B cell (primary cell): ENCODE results near the gene GRAMD2A. TPM values are rescaled to one million over a fixed set of nuclear protein-coding genes. Genes with fewer than 3 reads are reported as not detected.

Experiments used
- ATAC-seq: fragments of 200-7000 bp; cut with Tn5 transposase; one replicate; pipeline ENCODE4 v1.10.0; 2021; ENCODE audit warnings: low read depth, mild to moderate bottlenecking, moderate number of reproducible peaks, moderate library complexity
- CTCF ChIA-PET: fragments of 350-600 bp; sonication (Branson Sonifier 250); formaldehyde crosslinking; loops from one replicate; lab custom pipeline; 2021; ENCODE audit warnings: antibody characterized with exemption, inconsistent platforms; lab: Charles Lee
- POLR2A ChIA-PET: fragments of 350-600 bp; sonication (Branson Sonifier 250); formaldehyde crosslinking; loops from one replicate; lab custom pipeline; 2021; ENCODE audit warnings: antibody characterized with exemption; lab: Charles Lee
- DNase-seq: peaks from one replicate; pipeline ENCODE4 v3.0.0; 2013
- H2AFZ ChIP-seq: 2 replicates; pipeline ENCODE4 v1.6.1; 2012; ENCODE audit warnings: mild to moderate bottlenecking, low read depth, low read length; ENCODE audit not compliant: insufficient read depth, poor library complexity, severe bottlenecking
- H3K27ac ChIP-seq, 2 donors: 1 replicate in 1 of 2; 2 replicates in 1 of 2; pipeline ENCODE4 v1.5.1; 2012 to 2013; ENCODE audit warnings: low read length in 2 of 2, mild to moderate bottlenecking in 2 of 2, moderate library complexity in 1 of 2
- H3K27me3 ChIP-seq, 4 experiments: fragments of 200-600 bp in 1 of 4; sonication (generic) in 1 of 4; replicated peaks in 1 of 4; 1 replicate in 2 of 4; 2 replicates in 2 of 4; pipeline versions ENCODE4 v1.6.1 to v1.7.0; 2013 to 2016; ENCODE audit warnings: low read length in 3 of 4, mild to moderate bottlenecking in 2 of 4, mixed read lengths in 1 of 4, moderate library complexity in 1 of 4; ENCODE audit not compliant: insufficient read depth in 4 of 4, control insufficient read depth in 3 of 4; ENCODE audit errors: control extremely low read depth in 1 of 4
- H3K36me3 ChIP-seq, 2 experiments: replicated peaks in 1 of 2; 1 replicate in 1 of 2; 2 replicates in 1 of 2; pipeline versions ENCODE4 v1.6.1 to v1.7.1; 2013; ENCODE audit warnings: low read length in 1 of 2; ENCODE audit not compliant: insufficient read depth in 2 of 2, control insufficient read depth in 1 of 2; ENCODE audit errors: control extremely low read depth in 1 of 2, extremely low read depth in 1 of 2
- H3K4me1 ChIP-seq, 2 donors: fragments of 200-600 bp in 1 of 2; sonication (generic) in 1 of 2; 1 replicate in 1 of 2; 2 replicates in 1 of 2; pipeline versions ENCODE4 v1.5.1 to v1.6.1; 2013 to 2017; ENCODE audit warnings: low read length in 2 of 2; ENCODE audit not compliant: control insufficient read depth in 2 of 2, insufficient read depth in 2 of 2
- H3K4me2 ChIP-seq: replicated peaks from 2 replicates; pipeline ENCODE3; 2012; ENCODE audit warnings: mild to moderate bottlenecking, low read depth, low read length; ENCODE audit not compliant: poor library complexity, severe bottlenecking
- H3K4me3 ChIP-seq, 5 experiments: fragments of 200-600 bp in 1 of 5; sonication (generic) in 1 of 5; 1 replicate in 3 of 5; 2 replicates in 2 of 5; pipeline versions ENCODE4 v1.5.1 to v1.7.0; 2011 to 2016; ENCODE audit warnings: low read length in 4 of 5, mild to moderate bottlenecking in 4 of 5, low read depth in 2 of 5, control low read depth in 1 of 5, moderate library complexity in 1 of 5; ENCODE audit not compliant: insufficient read depth in 1 of 5; ENCODE audit errors: control extremely low read depth in 1 of 5, extremely low read depth in 1 of 5
- H3K79me2 ChIP-seq: fragments of 200-600 bp; sonication (generic); one replicate; pipeline ENCODE4 v1.6.0; 2016; ENCODE audit warnings: low read length; ENCODE audit not compliant: control insufficient read depth, insufficient read depth
- H3K9ac ChIP-seq: fragments of 200-600 bp; sonication (generic); 2 replicates; pipeline ENCODE4 v1.6.1; 2017; ENCODE audit warnings: mild to moderate bottlenecking, low read length, moderate library complexity
- H3K9me3 ChIP-seq, 3 donors: one replicate each; pipeline versions ENCODE4 v1.6.1 to v1.7.1; 2013; ENCODE audit warnings: low read length in 2 of 3; ENCODE audit not compliant: control insufficient read depth in 2 of 3, insufficient read depth in 1 of 3; ENCODE audit errors: control extremely low read depth in 1 of 3
- H4K20me1 ChIP-seq: 2 replicates; pipeline ENCODE4 v1.6.0; 2012; ENCODE audit warnings: mild to moderate bottlenecking, low read length; ENCODE audit not compliant: insufficient read depth, control insufficient read depth, poor library complexity, severe bottlenecking
- H3K27ac Mint-ChIP-seq: one replicate; pipeline ENCODE4 v1.8.0; 2021; ENCODE audit warnings: mixed read lengths
- H3K27me3 Mint-ChIP-seq: one replicate; pipeline ENCODE4 v1.8.0; 2021; ENCODE audit warnings: mixed read lengths
- H3K4me1 Mint-ChIP-seq: one replicate; pipeline ENCODE4 v1.8.0; 2021; ENCODE audit warnings: mixed read lengths
- H3K4me3 Mint-ChIP-seq: one replicate; pipeline ENCODE4 v1.8.0; 2021; ENCODE audit warnings: mixed read lengths
- H3K9me3 Mint-ChIP-seq: one replicate; pipeline ENCODE4 v1.8.0; 2022; ENCODE audit warnings: mixed read lengths; ENCODE audit not compliant: insufficient read depth
- EZH2 ChIP-seq: IDR thresholded peaks from 2 replicates; pipeline ENCODE4 v1.6.1; 2012; ENCODE audit warnings: borderline replicate concordance, low read depth, mild to moderate bottlenecking, moderate library complexity, low read length; ENCODE audit not compliant: insufficient read depth, poor library complexity, severe bottlenecking
- WGBS: methylation state at CpG from one replicate; pipeline ENCODE4 v1.1.5; 2013; ENCODE audit warnings: missing lambda C conversion rate; ENCODE audit not compliant: insufficient coverage; 5-methylcytosine and 5-hydroxymethylcytosine counted together
- intact Hi-C: fragments of 100-400 bp; cut with micrococcal nuclease; formaldehyde crosslinking; loops from one replicate; pipeline ENCODE4 v1.10.0; 2022
- polyA plus RNA-seq: library from polyadenylated mRNA; depleted of rRNA; stranded (reverse); fragments of >200 nt; gene quantifications from 2 replicates; pipeline ENCODE4 v1.2.3, GENCODE V29; 2012
- total RNA-seq, 2 donors: library from RNA; stranded (reverse); fragments of 120-200 nt in 1 of 2; gene quantifications; 1 replicate in 1 of 2; 2 replicates in 1 of 2; pipeline versions ENCODE4 v1.2.3 to v1.2.4, GENCODE V29; 2013 to 2022
- TF ChIP-seq, protein P1 (sequence below): fragments of 200-600 bp; IDR thresholded peaks from one replicate; pipeline ENCODE4 v1.8.0; 2022; ENCODE audit warnings: antibody characterized with exemption, mild to moderate bottlenecking

Gene GRAMD2A
- total and polyA plus RNA-seq, 2 donors (not counting 1 experiment from before 2014, with no cell fraction given) = not detected

DNA sequence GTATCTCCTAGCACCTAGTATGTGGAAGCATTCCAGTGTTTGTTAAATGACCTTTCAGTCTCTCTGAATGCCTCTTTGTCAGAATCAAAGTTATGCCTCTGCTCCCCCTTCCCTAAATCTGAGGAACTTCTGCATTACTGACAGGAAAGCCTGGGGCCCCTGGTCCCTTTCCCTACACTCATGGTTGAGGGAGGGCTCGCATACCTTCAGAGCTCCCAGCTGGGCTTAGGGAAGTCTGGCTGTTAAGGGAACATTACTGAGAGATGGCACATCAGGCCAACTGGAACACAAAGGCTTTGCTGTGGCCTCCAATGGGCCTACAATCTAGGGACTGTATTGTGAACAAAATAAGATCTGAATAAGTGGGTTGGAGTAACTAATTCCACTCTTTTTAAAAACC lies 23.1 kb upstream of the GRAMD2A start:
- Histone ChIP-seq H3K9ac (no peak overlapping the region), H3K27ac (peak overlapping the region in 1 of 2 donors; percentile 29), H3K4me3 (no peak overlapping the region), H4K20me1 (peaks cover 76% of the 10 kb centered on the region), H3K4me2 (no peak overlapping the region), H3K36me3 (peaks cover 22 to 69% of the 10 kb centered on the region in 2 experiments), H2AFZ (no peak overlapping the region), H3K4me1 (peaks cover 2 to 15% of the 10 kb centered on the region in 2 donors), H3K9me3 (no peaks in the 10 kb centered on the region), H3K27me3 (no peaks in the 10 kb centered on the region), H3K79me2 (peaks cover 79% of the 10 kb centered on the region)
- 43% methylated on average over 1 of the region's 1 CpG for WGBS
- Mint-ChIP-seq H3K4me1 (peaks cover 40% of the 10 kb centered on the region), H3K9me3 (no peaks in the 10 kb centered on the region), H3K27me3 (no peaks in the 10 kb centered on the region), H3K4me3 (no peak overlapping the region), H3K27ac (peak overlapping the region; percentile 22)
- POLR2A ChIA-PET = no interaction called here
- TF ChIP-seq, protein P1, sequence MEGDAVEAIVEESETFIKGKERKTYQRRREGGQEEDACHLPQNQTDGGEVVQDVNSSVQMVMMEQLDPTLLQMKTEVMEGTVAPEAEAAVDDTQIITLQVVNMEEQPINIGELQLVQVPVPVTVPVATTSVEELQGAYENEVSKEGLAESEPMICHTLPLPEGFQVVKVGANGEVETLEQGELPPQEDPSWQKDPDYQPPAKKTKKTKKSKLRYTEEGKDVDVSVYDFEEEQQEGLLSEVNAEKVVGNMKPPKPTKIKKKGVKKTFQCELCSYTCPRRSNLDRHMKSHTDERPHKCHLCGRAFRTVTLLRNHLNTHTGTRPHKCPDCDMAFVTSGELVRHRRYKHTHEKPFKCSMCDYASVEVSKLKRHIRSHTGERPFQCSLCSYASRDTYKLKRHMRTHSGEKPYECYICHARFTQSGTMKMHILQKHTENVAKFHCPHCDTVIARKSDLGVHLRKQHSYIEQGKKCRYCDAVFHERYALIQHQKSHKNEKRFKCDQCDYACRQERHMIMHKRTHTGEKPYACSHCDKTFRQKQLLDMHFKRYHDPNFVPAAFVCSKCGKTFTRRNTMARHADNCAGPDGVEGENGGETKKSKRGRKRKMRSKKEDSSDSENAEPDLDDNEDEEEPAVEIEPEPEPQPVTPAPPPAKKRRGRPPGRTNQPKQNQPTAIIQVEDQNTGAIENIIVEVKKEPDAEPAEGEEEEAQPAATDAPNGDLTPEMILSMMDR = no peak
- no peak for TF ChIP-seq EZH2
- intact Hi-C loops = no loop called here
- CTCF ChIA-PET = interaction anchor here (0.6 to 1.7 kb wide), 4 partner anchors 11 to 21 kb away, joined by 3 to 6 read pairs (median 4); partner anchors contain the start of gene PKM
- ATAC-seq (no peak), DNase-seq (no peak)

DNA sequence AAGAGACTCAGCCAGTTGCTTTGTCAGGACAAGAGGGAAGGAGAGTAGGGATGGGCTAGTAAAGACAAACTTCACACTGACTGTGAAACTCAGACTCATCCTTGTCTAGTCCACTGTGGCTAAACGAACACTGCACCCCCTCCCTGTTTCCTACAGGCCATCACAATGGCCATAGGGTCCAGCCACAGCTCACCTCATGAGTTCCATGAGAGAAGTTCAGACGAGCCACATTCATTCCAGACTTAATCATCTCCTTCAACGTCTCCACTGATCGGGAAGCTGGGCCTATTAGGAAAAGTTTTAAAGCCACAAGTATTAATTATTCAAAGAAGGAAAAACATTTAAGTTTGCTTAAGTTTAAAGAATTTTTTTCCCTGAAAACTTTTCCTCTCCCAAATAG lies 19.6 kb upstream of the GRAMD2A start:
- H3K27ac ChIP-seq = no peak overlapping the region
- ATAC-seq (no peak), DNase-seq (no peak)
- ChIA-PET CTCF (interaction anchor here (0.7 to 2.9 kb wide), 4 partner anchors 10 to 18 kb away, joined by 3 to 11 read pairs (median 3); no protein-coding TSS in a partner anchor), POLR2A (no interaction called here)
- H3K4me1 ChIP-seq = peaks cover 0 to 5% of the 10 kb centered on the region in 2 donors
- no peak overlapping the region for H2AFZ ChIP-seq
- Mint-ChIP-seq H3K4me1 (peaks cover 16% of the 10 kb centered on the region), H3K4me3 (no peak overlapping the region), H3K27ac (no peak overlapping the region), H3K9me3 (no peaks in the 10 kb centered on the region), H3K27me3 (no peaks in the 10 kb centered on the region)
- H3K9me3 ChIP-seq = no peaks in the 10 kb centered on the region
- no peaks in the 10 kb centered on the region for H3K27me3 ChIP-seq
- H3K9ac ChIP-seq = no peak overlapping the region
- intact Hi-C loops = no loop called here
- 83% methylated on average over 2 of the region's 4 CpGs for WGBS
- no peak overlapping the region for H3K4me2 ChIP-seq
- peaks cover 54% of the 10 kb centered on the region for H4K20me1 ChIP-seq
- H3K36me3 ChIP-seq = peaks cover 16 to 80% of the 10 kb centered on the region in 2 experiments
- H3K4me3 ChIP-seq = no peak overlapping the region
- peaks cover 49% of the 10 kb centered on the region for H3K79me2 ChIP-seq
- TF ChIP-seq, protein P1 = no peak
- no peak for TF ChIP-seq EZH2
